Skin epidermis (tissue), 12 donors: Measurements from ENCODE around the gene TP53INP2.

Experiments used
- H3K27ac ChIP-seq, 21 experiments: fragments of 200-600 bp; sonication (generic) in 11 of 21; one replicate each; pipeline ENCODE4 v1.5.0; 2020; ENCODE audit warnings: mild to moderate bottlenecking in 3 of 21, inconsistent platforms in 2 of 21, moderate library complexity in 2 of 21
- H3K4me3 ChIP-seq, 7 experiments: fragments of 200-600 bp; sonication (generic) in 2 of 7; one replicate each; pipeline ENCODE4 v1.5.0; 2020; ENCODE audit warnings: inconsistent platforms in 2 of 7, mild to moderate bottlenecking in 2 of 7, moderate library complexity in 1 of 7

The TP53INP2 gene

GRCh38 chr20:34762031-34762555, 57.9 kb downstream of the TP53INP2 start:
- no peak overlapping the region for H3K27ac ChIP-seq
- H3K4me3 ChIP-seq = no peak overlapping the region
